Measurements from ENCODE around the gene MAGI1.

- TF ChIP-seq POLR2A (IDR thresholded peaks at IDR 0.05) (no peak), POLR2AphosphoS5 (IDR thresholded peaks at IDR 0.05) (no peak)
These were observed 24.7 kb downstream of the MAGI1 start for GRCh38 chr3:66014056-66014455.
